Measurements from ENCODE around the gene MUL1.

The MUL1 gene

GRCh38 chr1:20484519-20485462 is 23.2 kb downstream of the MUL1 start:
- DNase-seq (ENCODE audit: low read depth) = no peak

- no peak for DNase-seq (ENCODE audit: low read depth)
Observed at GRCh38 chr1:20483833-20484518, 24.0 kb downstream of the MUL1 start.

GRCh38 chr1:20483098-20483832 is 24.7 kb downstream of the MUL1 start:
- no peak for DNase-seq (ENCODE audit: low read depth)

GRCh38 chr1:20481643-20482498 is 26.1 kb downstream of the MUL1 start:
- no peak for DNase-seq (ENCODE audit: low read depth)

- no peak for DNase-seq (ENCODE audit: low read depth)
Observed at GRCh38 chr1:20480951-20481617, 26.9 kb downstream of the MUL1 start.

GRCh38 chr1:20480243-20480944 is 27.6 kb downstream of the MUL1 start:
- no peak for DNase-seq (ENCODE audit: low read depth)

GRCh38 chr1:20479840-20480239 is 28.1 kb downstream of the MUL1 start:
- DNase-seq (ENCODE audit: low read depth) = no peak

GRCh38 chr1:20478057-20478635 is 29.8 kb downstream of the MUL1 start:
- no peak for DNase-seq (ENCODE audit: low read depth)

- DNase-seq (ENCODE audit: low read depth) = no peak
Observed at GRCh38 chr1:20477348-20478056, 30.4 kb downstream of the MUL1 start.

GRCh38 chr1:20476265-20477038 is 31.5 kb downstream of the MUL1 start:
- DNase-seq (ENCODE audit: low read depth) = no peak

GRCh38 chr1:20474996-20475395 is 33.0 kb downstream of the MUL1 start:
- no peak for DNase-seq (ENCODE audit: low read depth)

GRCh38 chr1:20474333-20474975 is 33.5 kb downstream of the MUL1 start:
- no peak for DNase-seq (ENCODE audit: low read depth)

GRCh38 chr1:20473894-20474293 is 34.1 kb downstream of the MUL1 start:
- no peak for DNase-seq (ENCODE audit: low read depth)

- no peak for DNase-seq (ENCODE audit: low read depth)
Observed at GRCh38 chr1:20472860-20473711, 34.9 kb downstream of the MUL1 start.

- DNase-seq (ENCODE audit: low read depth) = no peak
Observed at GRCh38 chr1:20472121-20472520, 35.8 kb downstream of the MUL1 start.

- no peak for DNase-seq (ENCODE audit: low read depth)
Observed at GRCh38 chr1:20470194-20470593, 37.8 kb downstream of the MUL1 start.

GRCh38 chr1:20469406-20470076 is 38.4 kb downstream of the MUL1 start:
- DNase-seq (ENCODE audit: low read depth) = no peak
